Large intestine (tissue), 3 donors: ENCODE data around the gene RPS6KA5. TPM values are rescaled to one million over a fixed set of nuclear protein-coding genes. Genes with fewer than 3 reads are reported as not detected.

ENCODE experiments used
- DNase-seq, 2 donors: peaks; one replicate each; pipeline versions ENCODE4 v3.0.0 to v3.0.0-alpha.2; 2013
- H3K27ac ChIP-seq: one replicate; pipeline ENCODE4 v1.5.1; 2013; ENCODE audit warnings: low read length
- H3K27me3 ChIP-seq: 2 replicates; pipeline ENCODE4 v1.6.1; 2013; ENCODE audit warnings: low read length; ENCODE audit not compliant: control insufficient read depth, insufficient read depth
- H3K36me3 ChIP-seq: 2 replicates; pipeline ENCODE4 v1.6.1; 2013; ENCODE audit warnings: low read length; ENCODE audit not compliant: control insufficient read depth, insufficient read depth
- H3K4me1 ChIP-seq: one replicate; pipeline ENCODE4 v1.6.1; 2013; ENCODE audit warnings: low read length; ENCODE audit not compliant: control insufficient read depth, insufficient read depth
- H3K4me3 ChIP-seq: one replicate; pipeline ENCODE4 v1.5.1; 2013; ENCODE audit warnings: low read length
- H3K9me3 ChIP-seq: one replicate; pipeline ENCODE4 v1.6.1; 2013; ENCODE audit warnings: mild to moderate bottlenecking, low read depth, low read length, moderate library complexity; ENCODE audit not compliant: control insufficient read depth
- WGBS: methylation state at CpG from one replicate; pipeline ENCODE4 v1.1.5; 2013; ENCODE audit warnings: low lambda C conversion rate; ENCODE audit not compliant: insufficient coverage; 5-methylcytosine and 5-hydroxymethylcytosine counted together
- polyA plus RNA-seq: library from polyadenylated mRNA; unstranded; fragments of 120-200 nt; gene quantifications from one replicate; pipeline ENCODE4 v1.2.1, GENCODE V29; 2013

RPS6KA5 gene
- polyA plus RNA-seq, 1 donor = 8.6 TPM

DNA sequence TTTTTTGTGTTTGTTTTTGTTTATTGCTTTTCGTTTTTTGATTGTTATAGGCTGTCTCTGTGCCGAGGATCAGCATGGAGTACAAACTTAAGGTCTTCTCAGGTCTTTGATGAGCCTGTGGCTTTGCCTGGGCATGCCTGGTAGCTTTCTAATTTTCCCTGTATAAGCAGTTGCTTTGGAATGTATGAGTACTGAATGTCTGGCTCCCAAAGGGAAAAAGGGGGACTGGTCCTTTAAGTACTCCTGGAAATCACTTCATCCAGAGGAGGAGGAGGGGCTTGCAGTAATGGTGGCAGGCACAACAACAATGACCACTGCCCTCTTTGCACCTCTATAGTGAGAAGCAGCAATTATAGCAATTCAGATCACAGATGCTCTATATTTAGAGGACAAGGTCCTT, 176.7 kb downstream of the RPS6KA5 start:
- no peak for DNase-seq
- Histone ChIP-seq H3K27me3 (no peaks in the 10 kb centered on the region), H3K4me3 (no peak overlapping the region), H3K4me1 (no peaks in the 10 kb centered on the region), H3K27ac (no peak overlapping the region), H3K9me3 (peaks cover 15% of the 10 kb centered on the region), H3K36me3 (peaks cover 13% of the 10 kb centered on the region)
- no CpG with 5 or more reads among the region's 2 CpGs for WGBS

DNA sequence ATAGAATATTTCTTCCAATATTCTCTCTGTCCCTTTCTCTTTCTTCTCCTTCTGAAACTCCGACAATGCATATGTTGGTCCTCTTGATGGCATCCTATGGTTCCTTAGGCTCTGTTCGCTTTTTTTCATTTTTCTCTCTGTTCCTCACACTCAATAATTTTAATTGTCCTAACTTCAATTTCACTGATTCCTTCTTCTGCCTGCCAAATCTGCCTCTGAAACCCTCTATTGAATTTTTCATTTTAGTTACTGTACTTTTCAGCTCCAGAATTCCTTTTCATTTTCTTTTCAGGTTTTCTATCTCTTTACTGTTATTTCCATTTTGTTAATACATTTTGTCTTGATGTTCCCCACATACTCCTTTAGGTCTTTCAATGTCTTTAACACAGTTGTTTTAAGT, 177.2 kb downstream of the RPS6KA5 start:
- no peak for DNase-seq
- no peak overlapping the region for H3K27ac ChIP-seq
- no peak overlapping the region for H3K4me3 ChIP-seq
- H3K27me3 ChIP-seq = no peaks in the 10 kb centered on the region
- H3K36me3 ChIP-seq = peaks cover 13% of the 10 kb centered on the region
- no peaks in the 10 kb centered on the region for H3K4me1 ChIP-seq
- 100% methylated on average over 2 of the region's 2 CpGs for WGBS
- H3K9me3 ChIP-seq = peaks cover 15% of the 10 kb centered on the region

DNA sequence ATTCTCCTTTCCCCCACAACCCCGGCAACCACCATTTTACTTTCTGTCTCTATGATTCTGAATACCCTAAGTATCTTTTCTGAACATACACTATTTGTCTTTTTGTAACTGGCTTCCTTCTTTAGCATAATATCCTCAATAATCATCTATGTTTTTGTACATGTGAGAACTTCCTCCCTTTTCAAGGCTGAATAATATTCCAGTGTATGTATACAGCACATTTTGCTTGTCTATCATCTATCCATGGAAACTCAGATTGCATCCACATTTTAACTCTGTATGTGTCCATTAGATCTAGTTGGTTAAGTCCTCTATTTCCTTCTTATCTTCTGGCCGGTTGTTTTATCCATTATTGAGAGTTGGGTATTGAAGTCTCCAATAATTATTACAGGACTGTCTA, 180.2 kb downstream of the RPS6KA5 start:
- Histone ChIP-seq H3K4me1 (no peaks in the 10 kb centered on the region), H3K9me3 (peaks cover 15% of the 10 kb centered on the region), H3K36me3 (peaks cover 14% of the 10 kb centered on the region), H3K27ac (no peak overlapping the region), H3K27me3 (no peaks in the 10 kb centered on the region), H3K4me3 (no peak overlapping the region)
- 88% methylated on average over 1 of the region's 2 CpGs for WGBS
- no peak for DNase-seq

- 100% methylated on average over 2 of the region's 5 CpGs for WGBS
- no peak for DNase-seq
- peaks cover 21% of the 10 kb centered on the region for H3K36me3 ChIP-seq
- no peak overlapping the region for H3K27ac ChIP-seq
- H3K9me3 ChIP-seq = no peaks in the 10 kb centered on the region
- H3K27me3 ChIP-seq = no peaks in the 10 kb centered on the region
- H3K4me1 ChIP-seq = no peaks in the 10 kb centered on the region
- no peak overlapping the region for H3K4me3 ChIP-seq
Measured at GRCh38 chr14:90874599-90874998, 185.8 kb downstream of the RPS6KA5 start.

DNA sequence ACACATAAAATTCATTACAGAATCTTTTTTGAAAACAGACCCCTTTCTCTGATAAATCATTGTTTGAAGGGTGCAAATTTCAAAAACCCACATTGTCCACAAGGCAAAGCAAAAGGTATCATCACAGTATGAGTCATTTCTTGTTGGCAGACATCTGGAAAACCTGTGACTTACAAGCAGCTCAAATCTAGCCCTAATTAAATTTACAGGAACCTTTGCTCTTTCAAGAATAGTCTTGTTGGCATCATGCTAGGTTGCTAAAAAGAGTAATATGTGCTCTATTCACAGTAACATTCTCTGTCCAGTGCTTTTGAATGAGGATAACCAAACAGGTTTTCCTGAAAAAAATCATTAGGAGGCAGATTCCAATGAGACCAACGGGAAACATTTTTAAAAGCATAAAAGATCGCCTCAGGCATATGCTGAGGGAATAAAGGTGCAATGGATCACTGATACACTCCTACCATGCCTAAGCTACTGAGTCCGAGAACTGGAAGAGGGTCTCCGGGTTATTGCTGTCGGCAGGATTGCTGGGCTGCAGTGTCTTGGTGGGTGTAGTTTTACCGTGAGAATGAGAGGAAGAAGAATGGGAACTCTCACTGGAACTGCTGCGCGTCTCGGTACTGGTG, 188.7 kb downstream of the RPS6KA5 start:
- H3K4me3 ChIP-seq = no peak overlapping the region
- no peaks in the 10 kb centered on the region for H3K27me3 ChIP-seq
- peaks cover 19% of the 10 kb centered on the region for H3K36me3 ChIP-seq
- no peaks in the 10 kb centered on the region for H3K9me3 ChIP-seq
- no CpG with 5 or more reads among the region's 9 CpGs for WGBS
- H3K27ac ChIP-seq = no peak overlapping the region
- no peaks in the 10 kb centered on the region for H3K4me1 ChIP-seq
- DNase-seq = no peak

DNA sequence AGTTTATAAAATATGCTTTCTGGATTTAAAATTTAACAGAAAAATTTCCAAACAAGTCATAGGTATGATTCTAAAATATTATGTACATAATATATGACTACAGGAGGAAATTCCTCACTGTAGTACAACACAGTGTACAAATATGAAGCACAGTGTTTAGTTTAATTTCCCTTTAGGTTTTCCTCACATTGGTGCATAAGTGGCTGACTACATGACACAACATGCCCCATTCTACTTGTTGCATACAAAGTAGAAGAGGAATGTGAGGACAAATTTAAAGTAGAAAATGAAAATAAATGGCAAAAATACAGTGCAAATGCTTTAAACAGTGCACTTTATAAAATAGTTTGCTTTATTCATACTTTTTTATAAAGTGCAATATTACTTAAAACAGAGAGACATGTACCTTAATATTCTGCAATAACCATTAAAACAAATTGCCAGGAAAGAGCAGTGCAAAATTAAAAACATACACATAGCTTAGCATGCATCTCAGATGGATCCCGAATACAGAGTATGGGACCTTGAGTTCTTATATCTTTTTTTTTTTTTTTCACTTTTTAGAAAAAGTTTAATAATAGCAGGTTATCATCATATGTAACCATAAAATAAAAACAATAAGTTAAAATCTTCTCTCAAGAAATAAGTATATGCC, 189.4 kb downstream of the RPS6KA5 start:
- WGBS = 100% methylated on average over 1 of the region's 1 CpG
- H3K36me3 ChIP-seq = peaks cover 16% of the 10 kb centered on the region
- H3K27ac ChIP-seq = no peak overlapping the region
- no peak overlapping the region for H3K4me3 ChIP-seq
- no peaks in the 10 kb centered on the region for H3K9me3 ChIP-seq
- no peaks in the 10 kb centered on the region for H3K27me3 ChIP-seq
- H3K4me1 ChIP-seq = no peaks in the 10 kb centered on the region
- no peak for DNase-seq

DNA sequence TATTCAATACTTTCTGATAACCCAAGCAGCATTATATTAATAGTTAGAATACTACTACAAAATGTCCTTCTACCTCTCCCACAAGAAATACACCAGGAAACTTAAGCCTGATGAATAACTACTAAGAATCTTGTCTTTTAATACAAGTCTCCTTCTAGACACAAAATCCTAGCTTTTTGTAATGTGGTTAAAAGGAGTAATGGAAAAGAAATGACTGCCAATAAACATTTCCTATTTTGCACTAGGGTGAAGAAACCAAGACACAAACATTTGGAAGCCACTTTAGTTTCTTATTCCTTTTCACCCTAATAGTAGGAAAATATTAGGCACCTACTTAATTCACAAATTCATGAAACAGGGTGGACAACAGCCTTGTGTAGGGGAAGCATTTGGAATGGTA, 192.9 kb downstream of the RPS6KA5 start:
- Histone ChIP-seq H3K36me3 (peaks cover 2% of the 10 kb centered on the region), H3K27ac (no peak overlapping the region), H3K4me3 (no peak overlapping the region)

GRCh38 chr14:90866833-90867232, 193.6 kb downstream of the RPS6KA5 start:
- H3K4me1 ChIP-seq = no peaks in the 10 kb centered on the region
- H3K36me3 ChIP-seq = peaks cover under 1% of the 10 kb centered on the region
- H3K27me3 ChIP-seq = no peaks in the 10 kb centered on the region
- H3K27ac ChIP-seq = no peak overlapping the region
- no peaks in the 10 kb centered on the region for H3K9me3 ChIP-seq
- no peak for DNase-seq
- H3K4me3 ChIP-seq = no peak overlapping the region

More for the DNA sequence above, 192.9 kb downstream of the RPS6KA5 start:
- H3K27me3 ChIP-seq = no peaks in the 10 kb centered on the region
- H3K4me1 ChIP-seq = no peaks in the 10 kb centered on the region
- H3K9me3 ChIP-seq = no peaks in the 10 kb centered on the region
- no peak for DNase-seq

DNA sequence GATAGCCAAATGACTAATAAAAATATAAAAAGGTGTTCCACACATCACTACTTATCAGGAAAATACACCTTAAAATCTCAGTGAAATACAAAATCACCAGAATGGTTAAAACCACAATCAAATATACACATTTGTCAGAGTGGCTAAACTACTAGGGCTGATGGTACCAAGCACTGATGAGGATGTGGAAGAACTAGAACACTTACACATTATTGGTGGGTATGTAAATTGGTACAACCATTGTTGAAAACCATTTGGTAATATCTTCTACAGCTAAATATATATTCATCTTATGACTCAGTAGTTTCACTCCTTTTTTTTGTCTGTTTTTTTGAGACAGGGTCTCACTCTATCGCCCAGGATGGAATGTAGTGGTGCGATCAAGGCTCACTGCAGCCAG, 195.7 kb downstream of the RPS6KA5 start:
- Histone ChIP-seq H3K9me3 (no peaks in the 10 kb centered on the region), H3K4me3 (no peak overlapping the region), H3K27ac (no peak overlapping the region), H3K27me3 (no peaks in the 10 kb centered on the region), H3K36me3 (no peaks in the 10 kb centered on the region), H3K4me1 (no peaks in the 10 kb centered on the region)
- DNase-seq = no peak
- no CpG with 5 or more reads among the region's 2 CpGs for WGBS

DNA sequence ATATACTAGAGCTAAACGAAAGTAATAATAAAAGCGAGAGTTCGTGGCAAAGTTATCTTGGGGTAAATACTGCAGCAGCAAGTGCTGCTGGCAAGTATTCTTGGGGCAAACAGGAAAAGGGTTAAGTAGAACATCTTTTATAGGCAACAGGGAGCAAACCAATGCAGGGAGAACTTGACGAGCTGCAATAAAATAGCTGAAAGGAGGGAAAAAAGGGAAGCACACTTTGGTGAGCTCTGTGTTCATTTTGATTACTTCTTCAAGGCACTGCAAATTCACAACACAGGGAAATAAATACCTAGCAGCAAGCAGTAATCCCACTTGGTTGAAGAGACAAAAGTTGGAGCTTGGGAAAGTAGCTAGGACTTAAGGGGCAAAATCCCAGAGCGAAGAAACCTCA, 201.9 kb downstream of the RPS6KA5 start:
- Histone ChIP-seq H3K27ac (no peak overlapping the region), H3K4me1 (no peaks in the 10 kb centered on the region), H3K4me3 (no peak overlapping the region), H3K36me3 (no peaks in the 10 kb centered on the region), H3K27me3 (no peaks in the 10 kb centered on the region), H3K9me3 (no peaks in the 10 kb centered on the region)
- no peak for DNase-seq
- 90% methylated on average over 2 of the region's 5 CpGs for WGBS

DNA sequence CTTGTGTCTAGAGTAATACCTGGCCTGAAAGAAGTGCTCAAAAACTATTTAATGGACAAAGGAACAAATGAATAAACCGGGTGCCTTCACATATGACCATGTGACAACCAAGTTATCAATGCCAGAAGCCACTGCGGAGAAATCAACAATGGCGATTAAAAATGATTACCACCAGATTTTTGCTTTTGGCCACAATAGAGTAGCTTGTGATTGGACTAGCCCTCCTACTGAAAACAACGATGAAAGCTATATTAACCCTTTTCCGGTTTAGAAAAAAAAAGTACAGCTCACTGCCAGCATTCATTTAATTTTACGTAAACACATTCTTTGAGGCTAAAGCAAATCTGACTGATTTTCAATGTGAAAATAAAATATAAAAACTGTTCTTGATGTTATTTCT, 202.6 kb downstream of the RPS6KA5 start:
- no peaks in the 10 kb centered on the region for H3K36me3 ChIP-seq
- H3K9me3 ChIP-seq = no peaks in the 10 kb centered on the region
- 74% methylated on average over 2 of the region's 6 CpGs for WGBS
- no peak overlapping the region for H3K4me3 ChIP-seq
- DNase-seq = no peak
- H3K27me3 ChIP-seq = no peaks in the 10 kb centered on the region
- H3K27ac ChIP-seq = no peak overlapping the region
- H3K4me1 ChIP-seq = no peaks in the 10 kb centered on the region
